ENCODE data around the gene PLA2G4A. TPM values are rescaled to one million over a fixed set of nuclear protein-coding genes. Genes with fewer than 3 reads are reported as not detected.
"Not testable (repeated sequence)": the region's sequence is repeated elsewhere in the genome, so short reads cannot be mapped to it uniquely, and the experiment has no call there.

PLA2G4A gene
- total RNA-seq, 4 donors from 2014 or later: 2.0 to 8.3 (median 6.1) TPM

- no peaks in the 10 kb centered on the region for H3K36me3 ChIP-seq
- no peak for DNase-seq
- in situ Hi-C loops (cut with MboI; ENCODE audit: low pct_ligation_motif_present in 1 of 4, low pct_unique_long_range_greater_than_20kb in 1 of 4, low sequenced_read_pairs in 3 of 4): no loop called here
- H3K4me1 ChIP-seq: peaks cover 0 to 5% (median 3%) of the 10 kb centered on the region in 4 donors
- WGBS, 2 donors (ENCODE audit: low coverage in 1 of 2): 67 to 70% methylated on average over 1 to 4 of the region's 4 CpGs
- no peaks in the 10 kb centered on the region for H3K9me3 ChIP-seq
- no peak overlapping the region for H3K27ac ChIP-seq
- H3K4me3 ChIP-seq: no peak overlapping the region
- no peak for TF ChIP-seq CTCF (IDR thresholded peaks at IDR 0.05)
- TF ChIP-seq POLR2A (IDR thresholded peaks at IDR 0.05): no peak
- TF ChIP-seq POLR2AphosphoS5 (IDR thresholded peaks at IDR 0.05): no peak
- TF ChIP-seq EP300 (IDR thresholded peaks at IDR 0.05; ENCODE audit: low read depth): no peak
- no peaks in the 10 kb centered on the region for H3K27me3 ChIP-seq
- intact Hi-C loops (cut with DNase I; ENCODE audit: low total_unique reads): loop anchor here (10.0 kb wide), 1 partner anchor 301 kb away; no protein-coding TSS in a partner anchor
Observed at GRCh38 chr1:186915555-186915954, 86.8 kb downstream of the PLA2G4A start.

DNA sequence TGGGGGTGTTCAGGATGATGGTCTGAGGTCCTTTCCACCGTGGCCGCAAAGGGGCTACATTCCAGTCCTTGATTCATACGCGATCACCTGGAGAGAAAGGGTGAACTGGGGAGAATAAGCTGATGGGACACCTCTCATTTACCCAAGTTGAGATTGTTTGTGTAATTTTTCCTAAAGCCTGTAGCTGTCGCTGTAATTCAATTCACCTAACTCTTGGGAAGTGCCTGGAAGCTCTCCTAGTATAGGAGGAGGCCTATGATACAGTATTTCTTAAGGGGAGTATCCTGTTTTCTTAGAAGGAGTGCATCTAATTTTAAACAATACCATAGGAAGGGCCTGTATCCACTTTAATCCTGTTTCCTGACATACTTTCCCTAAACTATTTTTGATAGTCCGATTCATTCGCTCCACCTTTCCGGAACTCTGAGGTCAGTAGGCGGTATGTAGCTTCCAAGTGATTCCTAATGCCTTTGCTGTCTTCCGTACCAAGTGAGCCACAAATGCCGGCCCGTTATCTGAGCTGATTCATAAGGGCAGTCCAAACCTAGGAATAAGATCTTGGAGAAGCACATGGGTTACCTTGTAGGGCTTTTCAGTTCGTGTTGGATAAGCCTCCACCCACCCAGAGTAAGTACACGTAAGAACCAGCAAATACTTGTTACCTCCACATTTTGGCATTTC lies 88.5 kb downstream of the PLA2G4A start:
- H3K4me1 ChIP-seq; H3K27me3 ChIP-seq; H3K9me3 ChIP-seq; DNase-seq; H3K27ac ChIP-seq; H3K36me3 ChIP-seq; in situ Hi-C loops (cut with MboI; ENCODE audit: low pct_ligation_motif_present in 1 of 4, low pct_unique_long_range_greater_than_20kb in 1 of 4, low sequenced_read_pairs in 3 of 4); H3K4me3 ChIP-seq: not testable (repeated sequence)
- peak in 2 of 5 experiments; percentile 6 to 33 for TF ChIP-seq CTCF (IDR thresholded peaks at IDR 0.05)
- WGBS, 2 donors (ENCODE audit: low coverage in 1 of 2): 80 to 84% methylated on average over 8 to 14 of the region's 14 CpGs
- intact Hi-C loops (cut with DNase I; ENCODE audit: low total_unique reads): loop anchor here (10.0 kb wide), 1 partner anchor 302 kb away; no protein-coding TSS in a partner anchor

GRCh38 chr1:186921386-186921785 lies 92.6 kb downstream of the PLA2G4A start:
- H3K9me3 ChIP-seq; H3K27me3 ChIP-seq; DNase-seq; in situ Hi-C loops (cut with MboI; ENCODE audit: low pct_ligation_motif_present in 1 of 4, low pct_unique_long_range_greater_than_20kb in 1 of 4, low sequenced_read_pairs in 3 of 4); H3K27ac ChIP-seq; H3K4me1 ChIP-seq; H3K36me3 ChIP-seq; intact Hi-C loops (cut with DNase I; ENCODE audit: low total_unique reads); H3K4me3 ChIP-seq: not testable (repeated sequence)
- WGBS, 2 donors (ENCODE audit: low coverage in 1 of 2): 85% methylated on average over 5 of the region's 5 CpGs; no CpG with 5 or more reads in 1 of the 2 donors

- DNase-seq; H3K4me1 ChIP-seq; intact Hi-C loops (cut with DNase I; ENCODE audit: low total_unique reads); H3K27me3 ChIP-seq; in situ Hi-C loops (cut with MboI; ENCODE audit: low pct_ligation_motif_present in 1 of 4, low pct_unique_long_range_greater_than_20kb in 1 of 4, low sequenced_read_pairs in 3 of 4); H3K27ac ChIP-seq; H3K9me3 ChIP-seq; H3K4me3 ChIP-seq; H3K36me3 ChIP-seq: not testable (repeated sequence)
- WGBS, 2 donors (ENCODE audit: low coverage in 1 of 2): 30 to 55% methylated on average over 2 to 4 of the region's 4 CpGs
Observed at GRCh38 chr1:186922814-186923213, 94.1 kb downstream of the PLA2G4A start.

DNA sequence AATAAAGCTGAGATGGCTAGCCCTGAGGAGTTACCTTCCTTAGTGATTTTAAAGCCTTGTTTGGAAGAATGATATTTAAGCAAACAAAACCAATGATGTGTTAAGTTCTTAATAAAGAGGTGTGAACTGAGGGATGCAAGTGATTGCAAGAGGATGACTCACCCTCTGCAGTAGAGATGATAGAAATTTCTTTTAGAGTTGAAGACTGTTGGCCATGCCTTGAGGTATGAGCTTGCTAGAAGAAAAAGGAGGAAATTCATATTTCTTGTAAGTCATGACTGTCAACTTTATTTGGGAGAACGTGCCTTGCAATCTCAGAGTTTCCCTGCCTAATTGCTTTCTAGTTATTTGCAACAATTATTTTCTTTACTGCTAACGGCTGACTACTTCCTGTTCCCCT lies 94.7 kb downstream of the PLA2G4A start:
- TF ChIP-seq POLR2AphosphoS5 (IDR thresholded peaks at IDR 0.05) (no peak), EP300 (IDR thresholded peaks at IDR 0.05; ENCODE audit: low read depth) (no peak), CTCF (IDR thresholded peaks at IDR 0.05) (no peak), POLR2A (IDR thresholded peaks at IDR 0.05) (no peak)
- H3K9me3 ChIP-seq: no peaks in the 10 kb centered on the region
- in situ Hi-C loops (cut with MboI; ENCODE audit: low pct_ligation_motif_present in 1 of 4, low pct_unique_long_range_greater_than_20kb in 1 of 4, low sequenced_read_pairs in 3 of 4): no loop called here
- H3K36me3 ChIP-seq: no peaks in the 10 kb centered on the region
- H3K4me3 ChIP-seq: no peak overlapping the region
- no peak overlapping the region for H3K27ac ChIP-seq
- peaks cover 0 to 13% (median 5%) of the 10 kb centered on the region in 4 donors for H3K4me1 ChIP-seq
- intact Hi-C loops (cut with DNase I; ENCODE audit: low total_unique reads): no loop called here
- WGBS, 2 donors (ENCODE audit: low coverage in 1 of 2): 72 to 74% methylated on average over 2 of the region's 2 CpGs
- no peaks in the 10 kb centered on the region for H3K27me3 ChIP-seq
- no peak for DNase-seq

Measured in transverse colon (tissue), 4 donors.